ENCODE data around the gene DTX1.
A peak's percentile ranks its signal among the peaks of the same experiment; 100 is the strongest.
"Not testable (repeated sequence)": the region's sequence is repeated elsewhere in the genome, so short reads cannot be mapped to it uniquely, and the experiment has no call there.

The DTX1 gene

DNA sequence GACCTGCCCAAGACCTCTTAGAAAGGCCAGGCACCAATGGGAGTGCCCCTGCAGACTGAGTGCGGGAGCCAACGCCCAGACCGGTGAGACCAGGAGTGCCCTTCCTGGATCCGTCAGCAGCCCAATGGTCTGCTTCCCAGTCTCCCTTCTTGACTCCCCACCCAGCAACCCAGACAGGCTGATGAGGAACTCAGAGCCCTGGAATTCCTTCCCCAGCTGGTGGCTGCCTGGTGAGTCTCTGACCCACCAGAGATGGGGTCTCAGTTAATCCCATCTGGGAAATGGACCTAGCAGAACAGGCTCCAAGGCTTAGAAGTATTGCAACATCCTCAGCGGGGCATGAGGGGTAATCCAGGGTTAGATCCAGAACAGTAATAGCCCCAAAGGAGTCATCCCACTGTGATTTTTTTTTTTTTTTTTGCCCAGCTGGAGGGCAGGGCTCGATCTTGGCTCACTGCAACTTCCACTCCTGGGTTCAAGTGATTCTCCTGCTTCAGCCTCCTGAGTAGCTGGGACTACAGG, 80.5 kb downstream of the DTX1 start:
- DNase-seq (ENCODE audit: low spot score) = no peak

DNA sequence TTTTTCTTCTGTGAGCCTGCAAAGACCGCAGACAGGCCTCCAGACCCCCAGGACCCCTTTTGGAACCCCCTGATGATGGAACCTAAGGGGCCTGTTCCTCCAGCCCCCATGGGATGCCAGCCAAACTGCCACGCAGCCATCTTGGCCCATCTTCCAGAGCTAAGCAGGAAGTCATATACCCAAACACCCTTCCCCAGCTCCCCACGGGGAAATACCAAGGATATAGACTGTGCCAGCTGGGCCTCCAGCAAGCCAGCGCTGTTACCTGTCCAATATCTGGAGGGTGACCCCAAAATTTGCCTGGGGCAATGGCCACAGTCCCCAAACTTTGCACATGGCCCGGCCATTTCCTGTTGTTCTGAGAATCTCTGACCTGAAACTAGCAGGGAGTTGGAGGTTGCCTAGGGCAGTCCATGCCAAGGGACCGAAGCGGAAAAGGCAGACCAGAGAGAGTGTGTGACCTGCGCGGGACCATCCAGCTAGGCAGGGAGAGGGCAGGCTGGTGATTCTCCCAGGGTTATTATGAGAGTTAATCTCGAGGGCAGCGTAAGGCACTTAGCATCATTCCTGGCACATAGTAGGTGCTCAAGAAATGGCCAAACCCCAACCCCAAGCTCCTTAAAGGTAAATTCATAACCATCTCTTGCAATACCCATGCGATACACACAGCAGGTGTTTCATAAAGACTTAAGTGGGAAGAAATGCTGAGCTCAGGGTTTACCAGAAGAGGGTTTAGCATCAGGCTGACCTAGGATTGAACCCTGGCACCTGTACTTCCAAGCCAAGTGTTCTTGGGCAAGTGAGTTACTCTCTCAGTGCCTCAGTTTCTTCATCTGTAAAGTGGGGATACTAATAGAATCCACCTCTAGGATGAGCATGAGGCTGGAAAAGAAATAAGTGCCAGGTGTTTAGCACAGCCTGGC, 81.6 kb downstream of the DTX1 start:
- DNase-seq (ENCODE audit: low spot score) = no peak

DNA sequence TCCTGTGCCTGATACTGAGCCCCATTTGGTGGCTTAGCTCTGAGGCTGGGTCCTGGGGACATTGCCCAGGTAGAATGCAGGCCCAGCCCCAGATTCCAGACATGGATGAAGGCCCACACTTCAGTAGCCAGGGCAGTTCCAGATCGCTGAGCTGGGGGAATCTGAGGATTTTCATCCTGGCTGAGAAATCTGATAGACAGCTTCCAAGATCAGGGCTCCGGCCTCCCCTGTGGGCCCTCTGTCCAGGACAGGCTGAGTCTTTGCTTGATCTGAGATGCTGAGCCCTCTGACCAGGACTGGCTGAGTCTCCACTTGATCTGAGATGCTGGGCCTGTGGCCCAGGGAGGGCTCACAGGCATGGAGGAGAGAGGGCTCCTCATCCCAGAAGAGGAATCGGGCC, 82.3 kb downstream of the DTX1 start:
- DNase-seq (ENCODE audit: low spot score) = no peak

GRCh38 chr12:113140706-113141105, 84.2 kb downstream of the DTX1 start:
- DNase-seq (ENCODE audit: low spot score) = no peak

DNA sequence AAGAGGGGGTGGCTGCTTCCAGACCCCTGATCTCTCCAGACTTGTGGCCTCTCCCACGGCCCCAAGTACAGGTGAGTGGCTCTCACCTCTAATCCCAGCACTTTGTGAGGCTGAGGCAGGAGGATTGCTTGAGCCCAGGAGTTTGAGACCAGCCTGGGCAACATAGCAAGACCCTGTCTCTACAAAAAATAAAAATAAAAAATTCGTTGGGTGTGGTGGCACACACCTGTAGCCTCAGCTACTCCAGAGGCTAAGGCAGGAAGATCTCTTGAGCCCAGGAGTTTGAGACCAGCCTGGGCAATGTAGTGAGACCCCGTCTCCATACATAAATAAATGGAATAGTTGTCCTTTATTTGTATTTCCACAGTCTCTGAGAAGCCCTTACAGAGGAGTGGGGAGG, 85.2 kb downstream of the DTX1 start:
- DNase-seq (ENCODE audit: low spot score) = not testable (repeated sequence)

DNA sequence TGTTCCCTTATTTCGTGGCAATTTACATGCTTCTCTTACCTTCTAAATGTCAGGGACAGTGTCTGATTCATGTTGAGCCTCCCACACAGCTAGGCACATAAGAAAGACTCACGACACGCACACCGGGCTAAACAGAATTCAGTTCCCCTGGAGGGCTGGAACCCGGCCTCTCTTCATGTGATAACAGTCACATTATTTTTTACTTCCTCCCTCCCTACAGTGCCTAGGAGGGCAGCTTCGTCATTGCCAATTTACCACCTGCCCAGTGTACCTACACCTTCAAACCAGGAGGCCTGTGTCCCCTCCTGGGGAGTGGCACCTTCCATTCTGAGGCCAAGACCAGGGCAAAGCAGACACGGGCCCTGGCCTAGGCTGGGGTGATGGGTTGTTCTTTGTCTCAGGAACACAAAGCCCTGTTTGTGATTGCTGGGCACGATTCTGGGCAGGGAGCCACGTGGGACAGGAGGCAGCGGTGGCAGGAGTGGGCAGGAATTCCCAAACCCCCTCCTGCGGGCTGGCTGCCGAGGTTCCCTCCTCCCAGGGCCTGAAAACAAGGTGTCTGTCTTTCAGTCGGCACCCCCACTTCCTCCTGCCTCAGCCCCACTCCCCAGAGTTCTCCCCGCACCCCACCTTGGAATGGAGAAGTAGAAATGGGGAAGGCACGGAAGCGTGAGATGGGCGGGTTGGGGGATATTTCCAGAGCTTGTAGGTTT, 85.8 kb downstream of the DTX1 start:
- peak; percentile 74 for DNase-seq (ENCODE audit: low spot score)

- no peak for DNase-seq (ENCODE audit: low spot score)
Measured at GRCh38 chr12:113142886-113143332, 86.4 kb downstream of the DTX1 start.

DNA sequence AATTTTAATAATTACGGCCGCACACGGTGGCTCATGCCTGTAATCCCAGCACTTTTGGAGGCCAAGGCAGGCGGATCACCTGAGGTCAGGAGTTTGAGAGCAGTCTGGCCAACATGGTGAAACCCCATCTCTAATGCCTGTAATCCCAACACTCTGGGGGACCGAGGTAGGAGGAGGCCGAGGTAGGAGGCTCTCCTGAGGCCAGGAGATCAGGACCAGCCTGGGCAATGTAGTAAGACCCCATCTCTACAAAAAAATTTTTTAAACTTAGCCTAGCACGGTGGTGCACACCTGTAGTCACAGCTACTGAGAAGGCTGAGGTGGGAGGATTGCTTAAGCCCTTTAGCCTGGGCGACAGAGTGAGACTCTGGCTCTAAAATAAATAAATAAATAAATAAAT, 87.4 kb downstream of the DTX1 start:
- no peak for DNase-seq (ENCODE audit: low spot score)

DNA sequence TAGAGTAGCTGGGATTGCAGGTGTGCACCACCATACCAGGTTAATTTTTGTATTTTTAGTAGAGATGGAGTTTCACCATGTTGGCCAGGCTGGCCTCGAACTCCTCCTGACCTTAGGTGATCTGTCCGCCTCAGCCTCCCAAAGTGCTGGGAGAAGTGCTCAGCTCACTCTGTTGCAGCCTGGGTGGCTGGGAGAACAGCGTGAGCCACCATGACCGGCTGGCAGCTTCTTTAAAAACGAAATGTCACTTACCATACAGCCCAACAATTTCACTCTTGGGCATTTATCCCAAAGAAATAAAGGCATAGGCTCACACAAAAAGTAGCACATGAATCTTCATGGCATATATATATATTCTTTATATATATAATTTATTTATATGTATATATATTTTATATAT, 88.3 kb downstream of the DTX1 start:
- DNase-seq (ENCODE audit: low spot score) = no peak

GRCh38 chr12:113145720-113146551, 89.4 kb downstream of the DTX1 start:
- no peak for DNase-seq (ENCODE audit: low spot score)

GRCh38 chr12:113146999-113147398, 90.5 kb downstream of the DTX1 start:
- no peak for DNase-seq (ENCODE audit: low spot score)
